NCI-H1930 (cell line): ENCODE results near the gene RGSL1.
"Not testable (repeated sequence)": the region's sequence is repeated elsewhere in the genome, so short reads cannot be mapped to it uniquely, and the experiment has no call there.

ENCODE experiments used
- DNase-seq, 2 experiments: peaks; one replicate each; lab custom pipeline; 2025; lab: John Stamatoyannopoulos, UW

Gene RGSL1

GRCh38 chr1:182446033-182446669, 3.8 kb upstream of the RGSL1 start:
- peak; percentile 16 to 18 for DNase-seq

- DNase-seq: not testable (repeated sequence)
These were observed 2.8 kb upstream of the RGSL1 start for GRCh38 chr1:182447124-182447523.

DNA sequence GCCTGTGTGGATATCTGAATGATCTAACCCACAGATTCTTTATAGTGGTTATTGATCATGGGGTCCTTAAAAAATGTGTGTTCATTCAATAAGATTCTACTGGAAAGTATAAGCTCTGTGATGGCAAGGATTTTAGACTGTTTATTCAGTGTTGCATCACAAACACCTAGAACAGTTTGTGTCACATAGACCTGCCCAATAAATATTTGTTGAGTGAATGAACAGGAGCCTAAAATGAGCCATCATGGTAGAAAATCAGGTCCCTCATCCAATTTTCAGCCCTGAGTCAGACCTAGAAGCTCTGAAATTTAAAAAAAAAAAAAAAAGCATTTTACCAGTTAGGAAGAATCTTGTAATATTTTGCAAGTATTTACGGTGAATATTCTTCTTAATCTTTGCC, 2.3 kb upstream of the RGSL1 start:
- no peak for DNase-seq

- no peak for DNase-seq
These were observed 3.7 kb downstream of the RGSL1 start for GRCh38 chr1:182453631-182454030.

DNA sequence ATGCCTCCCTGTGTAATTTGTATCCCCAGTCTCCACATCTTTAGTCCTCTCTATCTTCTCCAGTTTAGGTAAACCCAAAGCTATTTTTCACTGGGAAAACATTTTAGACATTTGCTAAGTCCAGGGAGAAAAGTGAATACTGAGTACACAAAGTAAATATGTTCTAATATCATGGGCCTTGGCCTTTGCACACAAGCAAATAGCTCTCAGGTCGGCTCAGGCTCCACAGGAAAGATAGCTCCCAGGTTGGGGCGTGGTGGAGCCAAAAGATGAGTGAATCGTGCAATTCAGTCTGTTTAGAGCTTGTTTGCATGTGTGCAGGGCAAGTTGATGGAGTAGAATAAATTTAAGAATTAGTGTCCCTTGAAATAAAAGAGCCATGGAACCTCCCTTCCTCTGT, 7.9 kb downstream of the RGSL1 start:
- no peak for DNase-seq

DNA sequence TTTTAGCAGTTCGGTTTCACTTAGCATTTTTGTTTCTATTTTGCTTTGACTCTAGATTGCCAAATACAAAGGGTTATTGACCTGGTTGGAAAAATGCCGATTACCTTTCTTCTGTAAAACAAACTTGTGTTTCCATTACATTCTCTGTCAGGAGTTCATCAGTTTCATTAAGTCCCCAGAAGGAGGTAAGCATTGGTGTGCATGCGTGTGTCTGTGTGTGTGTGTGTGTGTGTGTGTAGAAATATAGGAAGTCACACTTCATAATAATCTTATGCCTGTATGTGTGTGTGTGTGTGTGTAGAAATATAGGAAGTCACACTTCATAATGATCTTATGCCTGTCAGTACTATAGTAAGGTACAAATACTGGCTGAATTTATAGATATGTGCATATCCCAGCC, 10.0 kb downstream of the RGSL1 start:
- no peak for DNase-seq

GRCh38 chr1:182460550-182460951, 10.6 kb downstream of the RGSL1 start:
- DNase-seq: no peak

- no peak for DNase-seq
These were observed 23.6 kb downstream of the RGSL1 start for GRCh38 chr1:182473556-182473955.

GRCh38 chr1:182476625-182477024, 26.7 kb downstream of the RGSL1 start:
- no peak for DNase-seq

DNA sequence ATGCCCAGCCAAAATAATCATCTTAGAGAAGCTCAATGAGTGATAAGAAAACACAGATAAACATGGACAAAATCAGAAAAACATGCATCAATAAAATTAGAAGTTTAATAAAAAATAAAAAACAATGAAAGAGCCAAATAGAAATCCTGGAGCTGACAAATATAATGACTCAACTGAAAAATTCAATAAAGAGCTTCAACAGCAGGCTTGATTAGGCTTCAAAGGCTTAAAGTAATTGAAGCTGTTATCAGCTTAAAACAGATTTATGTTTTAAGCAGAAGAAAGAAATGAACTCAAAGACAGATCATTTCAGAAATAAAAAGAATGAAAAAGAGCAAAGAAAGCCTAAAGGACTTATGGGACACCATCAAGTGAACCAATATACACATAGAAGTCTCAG, 28.3 kb downstream of the RGSL1 start:
- no peak for DNase-seq

GRCh38 chr1:182484067-182484466, 34.1 kb downstream of the RGSL1 start:
- DNase-seq: no peak

DNA sequence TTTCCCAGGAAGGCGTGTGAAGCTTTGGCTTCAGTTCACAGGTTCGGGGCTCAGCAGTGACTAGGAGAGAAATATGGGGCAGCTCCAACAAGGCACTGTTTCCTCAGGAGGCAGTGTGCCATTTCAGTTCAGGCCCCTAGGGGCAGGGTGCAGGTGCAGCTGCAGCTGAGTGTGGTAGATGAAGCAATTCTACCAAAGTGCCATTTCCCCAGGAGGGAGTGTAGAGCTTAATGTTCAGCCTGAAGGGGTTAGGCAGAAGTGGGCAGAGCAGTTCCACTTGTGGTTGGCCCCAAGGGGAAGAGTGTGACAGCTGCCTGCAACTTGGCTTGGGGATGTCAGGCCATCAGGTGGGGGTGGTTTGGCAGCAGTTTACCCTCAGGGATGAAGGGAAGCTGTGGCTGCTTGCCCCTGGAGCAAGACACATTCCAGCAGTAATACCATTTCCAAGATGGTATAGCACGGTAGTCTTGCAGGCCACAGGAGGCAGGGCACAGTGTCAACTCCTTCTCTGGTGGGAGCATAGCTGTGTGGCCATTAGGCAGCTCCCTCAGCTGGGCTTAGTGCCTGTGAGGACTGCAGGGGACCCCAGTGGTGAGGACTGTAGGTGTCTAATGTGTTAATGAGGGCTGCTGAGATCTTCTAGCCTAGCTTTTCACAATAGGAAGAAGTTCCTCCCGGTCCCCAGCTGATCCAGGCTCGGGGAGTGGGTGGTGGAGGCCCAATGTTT, 34.7 kb downstream of the RGSL1 start:
- DNase-seq: no peak

- DNase-seq: no peak
These were observed 35.9 kb downstream of the RGSL1 start for GRCh38 chr1:182485861-182486260.

DNA sequence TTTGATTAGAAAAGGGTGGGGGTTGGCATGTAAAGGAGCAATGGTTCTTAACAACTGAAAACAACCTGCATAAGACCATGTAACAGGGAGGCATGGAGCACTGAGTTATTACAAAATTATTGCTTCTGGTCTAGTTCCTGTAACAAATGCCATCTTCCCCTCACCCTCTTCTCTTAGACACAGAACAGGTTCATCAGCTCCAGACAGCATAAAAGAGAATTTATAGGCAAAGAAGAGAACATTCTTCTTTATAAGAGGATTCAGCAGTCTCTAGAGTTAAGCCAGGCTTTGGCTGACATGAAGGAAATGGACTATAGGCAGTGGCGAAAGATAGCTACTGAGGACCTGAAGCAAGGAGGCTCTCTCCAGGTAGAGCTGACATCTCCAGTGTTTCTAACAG, 38.9 kb downstream of the RGSL1 start:
- no peak for DNase-seq

DNA sequence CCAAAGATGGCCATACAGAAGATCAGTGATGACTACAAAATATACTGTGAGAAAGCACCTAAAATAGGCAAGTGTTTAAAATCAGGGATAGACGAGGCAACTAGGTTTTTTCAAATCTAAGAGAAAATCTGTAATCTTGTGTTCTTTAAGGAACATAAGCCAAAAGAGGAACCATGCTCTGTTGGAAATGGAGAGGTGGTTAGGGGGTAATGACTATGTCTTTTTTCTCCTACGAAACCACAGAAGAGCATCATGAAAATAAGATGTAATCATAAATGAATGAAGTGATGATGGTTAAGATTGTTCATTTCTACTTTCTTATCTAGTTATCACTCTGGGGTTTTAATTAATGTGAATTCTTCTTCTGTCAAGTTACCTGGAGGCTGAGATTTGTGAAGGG, 43.1 kb downstream of the RGSL1 start:
- no peak for DNase-seq

DNA sequence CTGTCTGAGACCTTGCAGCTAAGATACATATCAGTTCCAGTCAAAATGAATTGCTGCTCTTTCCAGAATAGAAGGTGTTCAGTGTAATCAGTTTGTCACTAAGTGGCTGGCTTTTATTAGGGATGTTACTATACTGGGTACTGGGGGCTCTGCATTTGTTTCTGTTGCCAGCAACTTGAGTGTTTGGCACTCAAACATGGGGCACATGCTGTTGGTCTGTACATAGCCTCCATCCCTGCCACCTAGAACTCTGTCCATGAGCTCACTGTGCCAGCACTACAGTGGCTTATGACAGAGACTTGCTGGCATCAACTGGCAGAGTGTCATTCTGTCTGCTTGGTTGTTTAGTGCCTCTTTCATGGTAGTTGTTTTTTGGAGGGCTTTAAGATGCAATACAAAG, 45.1 kb downstream of the RGSL1 start:
- DNase-seq: no peak

GRCh38 chr1:182495693-182496092, 45.7 kb downstream of the RGSL1 start:
- no peak for DNase-seq

- no peak for DNase-seq
These were observed 57.7 kb downstream of the RGSL1 start for GRCh38 chr1:182507685-182508084.

- DNase-seq: no peak
These were observed 65.6 kb downstream of the RGSL1 start for GRCh38 chr1:182515556-182515955.

GRCh38 chr1:182520736-182521135, 70.8 kb downstream of the RGSL1 start:
- DNase-seq: no peak

- no peak for DNase-seq
These were observed 75.4 kb downstream of the RGSL1 start for GRCh38 chr1:182525342-182525741.

GRCh38 chr1:182527680-182528079, 77.7 kb downstream of the RGSL1 start:
- no peak for DNase-seq

- DNase-seq: not testable (repeated sequence)
These were observed 78.3 kb downstream of the RGSL1 start for GRCh38 chr1:182528206-182528605.

- DNase-seq: no peak
These were observed 84.0 kb downstream of the RGSL1 start for GRCh38 chr1:182533896-182534295.
